ENCODE data around the gene PDZRN4. TPM values are rescaled to one million over a fixed set of nuclear protein-coding genes. Genes with fewer than 3 reads are reported as not detected.

The PDZRN4 gene
- total and polyA plus RNA-seq, 9 donors = 1.5 to 11.0 (median 4.1) TPM

- TF ChIP-seq POLR2A (IDR thresholded peaks at IDR 0.05) (no peak), CTCF (IDR thresholded peaks at IDR 0.05) (no peak), EP300 (IDR thresholded peaks at IDR 0.05) (no peak)
- 79 to 83% (median 82%) methylated on average over 1 of the region's 1 CpG for WGBS, 3 donors
- H3K4me3 ChIP-seq = no peak overlapping the region
- no peaks in the 10 kb centered on the region for H3K36me3 ChIP-seq
- no peaks in the 10 kb centered on the region for H3K9me3 ChIP-seq
- intact Hi-C loops (cut with DNase I) = no loop called here
- no peaks in the 10 kb centered on the region for H3K27me3 ChIP-seq
- DNase-seq = no peak
- no peak overlapping the region for H3K27ac ChIP-seq
- H3K4me1 ChIP-seq (ENCODE audit: insufficient read depth) = peaks cover 6% of the 10 kb centered on the region
Observed at GRCh38 chr12:41224066-41224465, 35.9 kb downstream of the PDZRN4 start.

GRCh38 chr12:41225179-41225578 is 37.1 kb downstream of the PDZRN4 start:
- Histone ChIP-seq H3K27ac (no peak overlapping the region), H3K9me3 (no peaks in the 10 kb centered on the region), H3K27me3 (no peaks in the 10 kb centered on the region), H3K4me3 (no peak overlapping the region), H3K36me3 (no peaks in the 10 kb centered on the region), H3K4me1 (ENCODE audit: insufficient read depth) (peaks cover 4% of the 10 kb centered on the region)
- WGBS, 3 donors = 63 to 83% (median 83%) methylated on average over 1 of the region's 1 CpG
- TF ChIP-seq CTCF (IDR thresholded peaks at IDR 0.05) (no peak), POLR2A (IDR thresholded peaks at IDR 0.05) (no peak), EP300 (IDR thresholded peaks at IDR 0.05) (no peak)
- DNase-seq = no peak
- intact Hi-C loops (cut with DNase I) = no loop called here

GRCh38 chr12:41228066-41228820 is 40.1 kb downstream of the PDZRN4 start:
- H3K27me3 ChIP-seq = no peaks in the 10 kb centered on the region
- H3K27ac ChIP-seq = no peak overlapping the region
- H3K4me1 ChIP-seq (ENCODE audit: insufficient read depth) = peaks cover 1% of the 10 kb centered on the region
- H3K9me3 ChIP-seq = no peaks in the 10 kb centered on the region
- no peak for TF ChIP-seq EP300 (IDR thresholded peaks at IDR 0.05)
- no peak for TF ChIP-seq POLR2A (IDR thresholded peaks at IDR 0.05)
- no peak overlapping the region for H3K4me3 ChIP-seq
- DNase-seq = no peak
- intact Hi-C loops (cut with DNase I) = no loop called here
- no peaks in the 10 kb centered on the region for H3K36me3 ChIP-seq
- WGBS, 3 donors = 74 to 86% (median 81%) methylated on average over 3 of the region's 3 CpGs

GRCh38 chr12:41230756-41231155 is 42.6 kb downstream of the PDZRN4 start:
- Histone ChIP-seq H3K27ac (no peak overlapping the region), H3K9me3 (no peaks in the 10 kb centered on the region), H3K27me3 (no peaks in the 10 kb centered on the region), H3K4me1 (ENCODE audit: insufficient read depth) (peaks cover 3% of the 10 kb centered on the region), H3K36me3 (no peaks in the 10 kb centered on the region), H3K4me3 (no peak overlapping the region)
- intact Hi-C loops (cut with DNase I) = no loop called here
- TF ChIP-seq EP300 (IDR thresholded peaks at IDR 0.05) = no peak
- DNase-seq = no peak
- 63 to 79% (median 77%) methylated on average over 1 of the region's 1 CpG for WGBS, 3 donors

- Histone ChIP-seq H3K36me3 (no peaks in the 10 kb centered on the region), H3K27me3 (no peaks in the 10 kb centered on the region), H3K4me1 (ENCODE audit: insufficient read depth) (peaks cover 2% of the 10 kb centered on the region), H3K9me3 (no peaks in the 10 kb centered on the region), H3K4me3 (no peak overlapping the region), H3K27ac (no peak overlapping the region)
- TF ChIP-seq EP300 (IDR thresholded peaks at IDR 0.05) (no peak), CTCF (IDR thresholded peaks at IDR 0.05) (no peak), POLR2A (IDR thresholded peaks at IDR 0.05) (no peak)
- whole genome bisulfite sequencing, 3 donors = 39 to 60% (median 41%) methylated on average over 4 of the region's 4 CpGs
- intact Hi-C loops (cut with DNase I) = no loop called here
- DNase-seq = no peak
Observed at GRCh38 chr12:41234692-41235091, 46.6 kb downstream of the PDZRN4 start.

Data from ovary (tissue), 9 donors.